Mesothelial cell of epicardium (in vitro differentiated cells): ENCODE measurements around the gene STAG1. TPM values are rescaled to one million over a fixed set of nuclear protein-coding genes. Genes with fewer than 3 reads are reported as not detected.

ENCODE experiments used
- DNase-seq, 2 experiments: peaks; one replicate each; pipeline ENCODE4 v3.0.0; 2021; ENCODE audit warnings: low spot score in 2 of 2; ENCODE audit not compliant: unreplicated experiment in 2 of 2
- H3K27ac Mint-ChIP-seq: 2 replicates; pipeline ENCODE4 v1.8.0; 2021; ENCODE audit warnings: mixed read lengths
- H3K27me3 Mint-ChIP-seq: 2 replicates; pipeline ENCODE4 v1.8.0; 2021; ENCODE audit warnings: low read depth, mixed read lengths
- H3K36me3 Mint-ChIP-seq: 2 replicates; pipeline ENCODE4 v1.8.0; 2021; ENCODE audit warnings: mixed read lengths
- H3K4me1 Mint-ChIP-seq: 2 replicates; pipeline ENCODE4 v1.8.0; 2021; ENCODE audit warnings: mixed read lengths
- H3K4me3 Mint-ChIP-seq: 2 replicates; pipeline ENCODE4 v1.8.0; 2021; ENCODE audit warnings: mild to moderate bottlenecking, moderate library complexity, mixed read lengths
- H3K9me3 Mint-ChIP-seq: 2 replicates; pipeline ENCODE4 v1.8.0; 2021; ENCODE audit warnings: mixed read lengths
- total RNA-seq: library from RNA; stranded (reverse); gene quantifications from 3 replicates; pipeline ENCODE4 v1.2.1, GENCODE V29; 2021
- TF ChIP-seq, protein P1 (sequence below): fragments of 200-600 bp; sonication (generic); IDR thresholded peaks from one replicate; pipeline ENCODE4 v1.5.0; 2021; ENCODE audit warnings: antibody characterized with exemption; ENCODE audit not compliant: unreplicated experiment

Gene STAG1
- total RNA-seq, 1 donor from 2014 or later, result 51.8 TPM

DNA sequence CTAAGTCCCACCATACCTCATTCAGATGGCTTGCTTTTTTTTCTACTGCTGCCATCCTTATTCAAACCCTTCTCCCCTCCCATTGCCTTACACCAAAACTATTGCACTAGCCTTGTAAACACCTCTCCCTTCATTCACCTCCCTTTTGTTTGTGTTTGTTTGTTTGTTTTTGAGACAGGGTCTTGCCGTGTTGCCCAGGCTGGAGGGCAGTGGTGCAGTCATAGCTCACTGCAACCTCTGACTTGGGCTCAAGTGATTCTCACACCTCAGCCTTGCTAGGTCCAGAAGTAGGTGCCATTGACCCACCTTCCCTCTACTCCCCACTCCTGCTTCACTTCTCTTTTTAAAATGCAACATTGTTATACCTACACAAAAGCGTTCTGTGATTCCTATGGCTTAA, 3.0 kb upstream of the STAG1 start:
- Mint-ChIP-seq H3K9me3 (peaks cover 4% of the 10 kb centered on the region), H3K27me3 (no peaks in the 10 kb centered on the region), H3K36me3 (no peaks in the 10 kb centered on the region), H3K27ac (peak overlapping the region; percentile 37), H3K4me1 (peaks cover 29% of the 10 kb centered on the region), H3K4me3 (no peak overlapping the region)
- DNase-seq, result no peak
- TF ChIP-seq, protein P1, sequence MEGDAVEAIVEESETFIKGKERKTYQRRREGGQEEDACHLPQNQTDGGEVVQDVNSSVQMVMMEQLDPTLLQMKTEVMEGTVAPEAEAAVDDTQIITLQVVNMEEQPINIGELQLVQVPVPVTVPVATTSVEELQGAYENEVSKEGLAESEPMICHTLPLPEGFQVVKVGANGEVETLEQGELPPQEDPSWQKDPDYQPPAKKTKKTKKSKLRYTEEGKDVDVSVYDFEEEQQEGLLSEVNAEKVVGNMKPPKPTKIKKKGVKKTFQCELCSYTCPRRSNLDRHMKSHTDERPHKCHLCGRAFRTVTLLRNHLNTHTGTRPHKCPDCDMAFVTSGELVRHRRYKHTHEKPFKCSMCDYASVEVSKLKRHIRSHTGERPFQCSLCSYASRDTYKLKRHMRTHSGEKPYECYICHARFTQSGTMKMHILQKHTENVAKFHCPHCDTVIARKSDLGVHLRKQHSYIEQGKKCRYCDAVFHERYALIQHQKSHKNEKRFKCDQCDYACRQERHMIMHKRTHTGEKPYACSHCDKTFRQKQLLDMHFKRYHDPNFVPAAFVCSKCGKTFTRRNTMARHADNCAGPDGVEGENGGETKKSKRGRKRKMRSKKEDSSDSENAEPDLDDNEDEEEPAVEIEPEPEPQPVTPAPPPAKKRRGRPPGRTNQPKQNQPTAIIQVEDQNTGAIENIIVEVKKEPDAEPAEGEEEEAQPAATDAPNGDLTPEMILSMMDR, result no peak

DNA sequence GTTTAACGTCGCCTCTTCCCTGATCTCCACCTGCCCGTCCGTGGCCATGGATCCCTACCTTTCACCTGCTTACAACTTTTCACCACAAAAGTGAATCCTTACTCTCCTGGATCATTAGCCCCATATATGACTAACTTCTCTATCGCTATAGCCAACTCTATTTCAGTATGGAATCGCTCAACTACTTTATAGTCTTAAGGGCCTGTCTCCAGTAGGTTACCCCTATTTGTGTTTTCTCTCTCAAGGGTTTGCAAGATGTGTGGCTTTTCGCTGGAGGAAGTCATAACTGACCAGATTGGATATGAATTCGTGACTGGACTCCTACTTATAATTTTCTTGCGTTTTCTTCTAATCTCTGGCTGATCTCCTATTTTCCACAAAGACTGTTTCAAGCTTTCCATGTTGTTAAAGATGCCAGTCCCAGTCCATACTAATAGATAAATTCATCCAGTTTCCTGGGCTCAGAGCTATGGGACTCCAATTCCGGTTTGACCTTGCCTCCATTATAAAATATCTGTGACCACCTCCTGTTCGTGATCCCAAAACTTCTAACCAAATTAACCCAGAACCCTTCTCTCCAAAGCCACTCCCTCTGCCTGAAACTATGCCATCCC, 1.3 kb upstream of the STAG1 start:
- Mint-ChIP-seq H3K4me1 (peaks cover 42% of the 10 kb centered on the region), H3K27ac (peak overlapping the region; percentile 96), H3K36me3 (no peaks in the 10 kb centered on the region), H3K27me3 (no peaks in the 10 kb centered on the region), H3K4me3 (peak overlapping the region; percentile 88), H3K9me3 (peaks cover 3% of the 10 kb centered on the region)
- no peak for DNase-seq
- TF ChIP-seq, protein P1, result no peak

DNA sequence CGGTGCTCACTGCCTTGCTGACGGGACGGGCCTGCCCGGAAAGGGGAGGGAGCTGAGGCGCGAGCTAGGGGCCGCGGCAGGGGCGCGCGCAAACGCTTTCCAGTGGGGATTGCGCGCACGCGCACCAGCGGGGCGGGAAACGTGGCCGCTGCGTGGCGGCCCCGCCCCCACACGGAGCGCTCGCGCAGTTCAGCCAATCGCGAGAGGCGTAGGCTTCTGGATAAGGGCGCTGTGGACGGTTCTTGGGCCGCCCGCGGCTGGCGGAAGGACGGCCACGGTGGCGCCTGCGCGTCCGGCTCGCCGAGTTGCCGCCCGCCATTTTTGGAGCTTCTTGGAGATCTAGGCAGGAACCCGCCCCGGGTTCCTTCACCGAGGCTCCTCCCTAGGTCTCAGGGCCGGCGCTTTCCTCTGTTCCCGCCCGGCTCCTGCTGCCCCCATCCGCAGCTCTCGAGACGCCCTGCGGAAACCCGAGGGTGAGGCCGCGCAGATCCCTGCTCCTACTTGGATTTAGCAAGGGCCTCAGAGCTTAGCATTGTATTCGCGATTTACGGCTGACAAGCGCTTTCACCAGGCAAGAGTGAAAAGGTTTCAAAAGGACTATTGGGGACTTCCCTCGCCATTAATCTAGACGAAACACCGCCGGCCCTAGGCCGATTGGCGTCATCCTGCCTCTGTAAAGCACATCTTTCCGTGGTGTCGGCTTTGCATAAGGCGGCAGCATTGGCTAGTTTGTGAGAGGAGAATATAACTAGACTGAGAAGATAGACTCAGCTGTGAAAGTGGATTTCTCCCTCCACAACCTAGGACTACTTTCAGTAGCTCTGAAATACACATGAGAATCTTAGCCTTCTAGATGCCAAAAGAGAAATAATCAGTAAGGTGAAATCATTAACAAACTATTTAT, 496 bp upstream of the STAG1 start:
- H3K27me3 Mint-ChIP-seq, result no peaks in the 10 kb centered on the region
- H3K36me3 Mint-ChIP-seq, result no peaks in the 10 kb centered on the region
- no peaks in the 10 kb centered on the region for H3K9me3 Mint-ChIP-seq
- H3K4me1 Mint-ChIP-seq, result peaks cover 42% of the 10 kb centered on the region
- peak overlapping the region; percentile 88 for H3K4me3 Mint-ChIP-seq
- TF ChIP-seq, protein P1, result peak; percentile 63
- peak; percentile 99 to 100 for DNase-seq
- H3K27ac Mint-ChIP-seq, result peak overlapping the region; percentile 99

DNA sequence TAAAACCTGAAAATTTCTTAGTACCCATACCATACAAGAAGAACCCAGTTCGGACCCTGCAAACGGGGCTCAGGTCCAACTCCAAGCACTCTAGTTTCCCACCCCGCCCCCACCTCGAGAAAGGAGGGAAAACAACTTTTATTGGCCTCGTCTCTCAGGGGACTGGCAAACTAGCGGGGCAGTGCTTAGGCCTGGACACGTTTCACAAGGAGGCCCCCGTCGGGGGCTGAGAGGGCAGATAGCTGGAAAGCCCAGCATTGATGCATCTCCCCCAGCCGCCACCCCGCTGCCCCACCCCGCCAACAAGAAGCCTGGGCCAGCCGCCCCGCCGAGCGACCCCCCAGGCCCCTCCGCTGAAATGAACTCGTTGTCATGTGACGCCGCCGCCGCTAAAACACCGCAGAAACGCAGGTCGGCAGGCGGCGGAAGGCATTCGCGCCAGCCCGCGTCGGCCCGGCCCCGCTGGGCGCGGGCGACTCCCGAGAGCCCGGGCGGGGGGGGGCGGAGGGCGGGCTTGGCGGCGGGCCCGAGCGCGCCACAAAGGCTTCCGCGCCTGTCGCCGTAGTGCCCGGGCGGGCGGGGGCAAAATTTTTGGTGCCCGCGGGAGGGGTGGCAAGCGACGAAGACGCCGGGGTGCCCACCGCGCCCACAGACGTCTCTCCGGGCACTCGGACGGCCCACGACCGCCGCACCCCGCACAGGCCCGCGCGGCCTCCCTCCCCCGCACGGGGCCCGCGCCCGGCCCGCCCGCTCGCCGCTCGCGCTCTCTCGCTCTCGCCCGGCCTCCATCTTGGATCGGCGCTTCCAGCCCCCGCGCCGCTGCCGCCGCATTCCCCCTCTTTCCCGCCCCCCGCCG, 634 bp downstream of the STAG1 start:
- H3K4me3 Mint-ChIP-seq, result peak overlapping the region; percentile 88

DNA sequence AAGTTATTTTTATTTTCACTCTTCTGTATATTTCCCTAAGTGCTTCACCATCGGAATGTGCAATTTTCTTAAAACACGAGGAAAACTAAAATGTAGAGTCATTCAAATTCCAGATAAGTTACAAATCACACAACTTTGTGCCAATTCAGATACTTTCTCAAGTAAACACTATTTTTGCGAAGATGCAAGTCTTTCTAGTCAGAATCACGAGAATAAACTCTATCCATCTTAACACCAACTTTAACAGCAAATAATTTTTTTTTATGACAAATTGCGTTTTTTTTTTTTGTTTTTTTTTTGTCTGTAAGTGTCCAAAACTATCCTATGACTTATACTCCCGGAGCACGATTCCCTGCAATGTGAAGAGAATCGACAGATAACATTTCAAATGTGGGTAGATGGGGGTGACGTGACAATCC, 1.3 kb downstream of the STAG1 start:
- peak overlapping the region; percentile 96 for H3K27ac Mint-ChIP-seq
- TF ChIP-seq, protein P1, result no peak
- H3K4me3 Mint-ChIP-seq, result peak overlapping the region; percentile 78
- no peaks in the 10 kb centered on the region for H3K9me3 Mint-ChIP-seq
- no peaks in the 10 kb centered on the region for H3K27me3 Mint-ChIP-seq
- no peak for DNase-seq
- peaks cover 42% of the 10 kb centered on the region for H3K4me1 Mint-ChIP-seq
- H3K36me3 Mint-ChIP-seq, result no peaks in the 10 kb centered on the region

More for the DNA sequence above, 634 bp downstream of the STAG1 start:
- H3K4me1 Mint-ChIP-seq, result peaks cover 42% of the 10 kb centered on the region
- H3K36me3 Mint-ChIP-seq, result no peaks in the 10 kb centered on the region
- H3K9me3 Mint-ChIP-seq, result no peaks in the 10 kb centered on the region
- peak overlapping the region; percentile 99 for H3K27ac Mint-ChIP-seq
- TF ChIP-seq, protein P1, result no peak
- DNase-seq, result peak; percentile 53 to 72
- H3K27me3 Mint-ChIP-seq, result no peaks in the 10 kb centered on the region
